ENCODE data around the gene KCNQ1.

KCNQ1 gene

DNA sequence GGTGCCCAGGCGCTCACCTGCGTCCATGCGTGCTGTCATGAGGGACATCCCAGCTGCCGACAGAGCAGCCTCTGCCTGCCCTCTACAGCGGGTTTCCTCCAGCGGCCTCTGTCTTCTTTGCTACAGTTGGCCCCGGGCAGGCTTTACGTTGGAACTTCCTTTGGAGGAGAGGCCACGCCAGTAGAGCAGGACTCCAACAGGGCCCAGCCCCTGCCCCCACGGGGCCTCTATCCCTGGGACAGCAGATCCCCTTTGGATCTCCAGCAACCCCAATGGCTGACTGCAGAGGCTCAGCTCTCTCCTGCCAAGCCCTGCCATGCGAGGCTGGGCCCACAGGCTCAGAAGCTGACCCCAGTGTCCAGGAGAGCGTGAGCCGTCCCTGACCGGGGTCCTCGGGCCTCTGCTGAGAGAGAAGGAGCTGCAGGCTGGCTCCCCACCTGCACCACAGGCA lies 12.6 kb upstream of the KCNQ1 start:
- TF ChIP-seq, protein P1, sequence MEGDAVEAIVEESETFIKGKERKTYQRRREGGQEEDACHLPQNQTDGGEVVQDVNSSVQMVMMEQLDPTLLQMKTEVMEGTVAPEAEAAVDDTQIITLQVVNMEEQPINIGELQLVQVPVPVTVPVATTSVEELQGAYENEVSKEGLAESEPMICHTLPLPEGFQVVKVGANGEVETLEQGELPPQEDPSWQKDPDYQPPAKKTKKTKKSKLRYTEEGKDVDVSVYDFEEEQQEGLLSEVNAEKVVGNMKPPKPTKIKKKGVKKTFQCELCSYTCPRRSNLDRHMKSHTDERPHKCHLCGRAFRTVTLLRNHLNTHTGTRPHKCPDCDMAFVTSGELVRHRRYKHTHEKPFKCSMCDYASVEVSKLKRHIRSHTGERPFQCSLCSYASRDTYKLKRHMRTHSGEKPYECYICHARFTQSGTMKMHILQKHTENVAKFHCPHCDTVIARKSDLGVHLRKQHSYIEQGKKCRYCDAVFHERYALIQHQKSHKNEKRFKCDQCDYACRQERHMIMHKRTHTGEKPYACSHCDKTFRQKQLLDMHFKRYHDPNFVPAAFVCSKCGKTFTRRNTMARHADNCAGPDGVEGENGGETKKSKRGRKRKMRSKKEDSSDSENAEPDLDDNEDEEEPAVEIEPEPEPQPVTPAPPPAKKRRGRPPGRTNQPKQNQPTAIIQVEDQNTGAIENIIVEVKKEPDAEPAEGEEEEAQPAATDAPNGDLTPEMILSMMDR (IDR thresholded peaks at IDR 0.05) = no peak

DNA sequence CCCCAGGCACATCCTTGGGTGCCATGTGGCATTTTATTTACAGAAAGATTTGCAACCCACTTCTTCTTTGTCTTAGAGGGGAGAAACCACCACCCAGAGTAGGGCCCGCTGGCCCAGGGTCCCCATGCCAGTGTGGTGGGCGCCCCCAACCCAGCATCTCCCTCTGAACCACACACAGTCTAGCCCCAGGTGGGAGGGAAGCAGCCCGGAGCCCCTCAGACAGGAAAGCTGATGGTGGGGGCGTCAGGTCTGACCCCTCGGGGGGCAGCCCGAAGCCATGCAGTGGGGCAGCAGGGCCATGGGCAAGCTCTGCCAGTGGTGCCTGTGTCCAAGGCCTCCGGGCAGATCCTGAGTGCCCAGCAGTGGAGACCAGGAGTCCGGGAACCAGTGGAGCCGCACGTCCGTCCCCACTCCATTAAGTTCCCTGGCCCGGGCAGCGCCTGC lies 12.2 kb upstream of the KCNQ1 start:
- TF ChIP-seq, protein P1 (IDR thresholded peaks at IDR 0.05) = no peak

DNA sequence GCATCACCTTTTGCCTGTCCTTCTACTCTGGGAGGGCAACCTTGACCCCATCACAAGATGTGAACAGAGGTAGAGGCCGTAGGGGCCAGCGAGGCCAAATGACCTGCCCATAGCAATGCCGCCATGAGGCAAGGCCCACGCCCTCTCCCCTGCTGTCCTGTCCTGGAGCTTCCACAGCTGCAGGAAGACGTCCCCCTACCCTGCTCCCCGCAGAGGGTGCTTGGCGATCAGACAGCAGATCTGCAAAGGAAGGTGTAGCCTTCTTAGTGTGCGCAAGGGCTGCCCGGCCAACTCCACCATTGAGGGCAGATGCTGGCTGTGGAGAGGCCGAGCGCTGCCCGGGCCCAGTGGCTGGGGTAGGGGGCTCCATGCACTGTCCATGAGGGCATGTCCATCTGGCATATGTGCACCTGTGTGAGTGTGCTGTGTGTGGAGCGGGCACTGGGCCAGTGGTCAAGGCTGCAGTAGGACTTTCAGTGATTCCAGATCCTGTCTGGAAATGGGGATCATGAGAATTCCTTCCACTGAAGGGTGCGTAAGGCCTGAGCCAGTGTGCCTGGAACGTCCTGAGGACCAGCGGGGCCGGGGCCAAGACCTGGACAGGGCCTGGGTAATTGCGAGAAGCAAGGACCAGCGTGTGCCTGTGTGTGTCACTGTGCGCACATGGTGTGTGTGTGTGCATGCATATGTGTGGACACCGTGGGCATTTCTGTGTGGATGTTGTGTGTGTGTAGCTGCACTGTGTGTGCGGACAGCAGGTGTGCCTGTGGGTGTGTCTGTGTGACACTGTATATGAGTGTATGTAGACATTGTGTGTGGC lies 11.5 kb upstream of the KCNQ1 start:
- TF ChIP-seq, protein P1 (IDR thresholded peaks at IDR 0.05) = no peak

DNA sequence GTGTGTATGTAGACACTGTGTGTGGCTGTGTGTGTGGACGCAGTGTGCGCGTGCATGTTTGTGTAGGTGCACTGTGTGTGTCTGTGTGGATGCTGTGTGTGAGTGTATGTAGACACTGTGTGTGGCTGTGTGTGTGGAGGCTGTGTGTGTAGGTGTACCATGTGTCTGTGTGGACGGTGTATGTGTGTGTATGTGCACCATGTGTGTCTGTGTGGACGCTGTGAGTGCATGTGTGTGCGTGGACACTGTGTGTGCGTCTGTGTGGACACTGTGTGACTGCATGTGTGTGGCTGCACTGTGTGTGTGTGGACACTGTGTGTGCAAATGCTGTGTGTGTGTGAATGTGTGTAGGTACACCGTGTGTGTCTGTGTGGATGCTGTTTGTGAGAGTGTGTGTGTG lies 10.8 kb upstream of the KCNQ1 start:
- TF ChIP-seq, protein P1 (IDR thresholded peaks at IDR 0.05) = no peak

GRCh38 chr11:2434506-2435255 lies 10.1 kb upstream of the KCNQ1 start:
- TF ChIP-seq, protein P1 (IDR thresholded peaks at IDR 0.05) = no peak

DNA sequence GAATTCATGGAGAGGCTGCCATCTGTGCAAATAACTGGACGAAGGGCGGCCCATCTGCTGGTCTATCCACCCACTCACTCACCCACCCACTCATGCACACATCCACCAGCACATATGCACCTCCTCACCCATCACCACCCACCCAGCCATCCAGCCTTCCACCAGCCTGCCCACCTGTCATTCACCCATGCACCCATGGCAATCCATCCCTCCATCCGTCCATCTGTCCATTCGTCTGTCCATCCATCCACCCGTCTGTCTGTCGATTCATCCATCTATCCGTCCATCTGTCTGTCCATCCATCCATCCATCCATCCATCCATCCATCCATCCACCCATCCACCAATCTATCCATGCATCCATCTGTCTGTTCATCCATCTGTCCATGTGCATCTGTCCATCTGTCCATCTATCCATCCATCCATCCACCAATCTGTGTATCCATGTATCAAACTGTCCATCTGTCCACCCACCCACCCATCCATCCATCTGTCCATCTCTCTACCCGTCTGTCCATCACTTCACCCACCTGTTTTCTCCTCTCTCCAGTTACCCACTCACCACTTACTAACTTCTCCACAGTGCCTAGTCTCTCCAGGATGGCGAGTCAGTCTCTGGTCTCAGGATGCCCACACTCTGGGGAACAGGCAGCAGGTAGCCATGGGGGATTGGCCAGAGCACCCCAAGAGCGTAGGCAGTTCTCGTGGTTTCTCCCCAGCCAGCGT lies 9.4 kb upstream of the KCNQ1 start:
- TF ChIP-seq, protein P1 (IDR thresholded peaks at IDR 0.05) = no peak

- TF ChIP-seq, protein P1 (IDR thresholded peaks at IDR 0.05) = no peak
Observed at GRCh38 chr11:2436013-2436520, 8.7 kb upstream of the KCNQ1 start.
